CD4-positive, alpha-beta T cell (primary cell): ENCODE results near the gene TDRD6. TPM values are rescaled to one million over a fixed set of nuclear protein-coding genes. Genes with fewer than 3 reads are reported as not detected.

Experiments
- ATAC-seq: fragments of 200-7000 bp; cut with Tn5 transposase; one replicate; pipeline ENCODE4 v1.10.0; 2022; ENCODE audit warnings: mild to moderate bottlenecking; ENCODE audit not compliant: poor library complexity
- CTCF ChIA-PET: fragments of 350-600 bp; sonication (Branson Sonifier 250); formaldehyde crosslinking; loops from one replicate; lab custom pipeline; 2021; ENCODE audit warnings: antibody characterized with exemption, inconsistent platforms; lab: Charles Lee
- POLR2A ChIA-PET: fragments of 350-600 bp; sonication (Branson Sonifier 250); formaldehyde crosslinking; loops from one replicate; lab custom pipeline; 2021; ENCODE audit warnings: antibody characterized with exemption, inconsistent platforms; lab: Charles Lee
- DNase-seq, 14 experiments: peaks; one replicate each; pipeline ENCODE4 v3.0.0-alpha.2; 2013 to 2020; ENCODE audit warnings: mixed read lengths in 2 of 14
- H3K27ac ChIP-seq, 2 donors: one replicate each; pipeline versions ENCODE4 v1.5.1 to v1.7.0; 2013; ENCODE audit warnings: low read length in 2 of 2, low read depth in 1 of 2, mild to moderate bottlenecking in 1 of 2
- H3K27me3 ChIP-seq, 2 experiments: 1 replicate in 1 of 2; 2 replicates in 1 of 2; pipeline versions ENCODE4 v1.6.1 to v1.7.0; 2013; ENCODE audit warnings: low read length in 2 of 2, control low read depth in 1 of 2, mild to moderate bottlenecking in 1 of 2, moderate library complexity in 1 of 2; ENCODE audit not compliant: insufficient read depth in 2 of 2, control insufficient read depth in 1 of 2
- H3K36me3 ChIP-seq: one replicate; pipeline ENCODE4 v1.6.1; 2013; ENCODE audit warnings: low read length, control low read depth; ENCODE audit not compliant: insufficient read depth
- H3K4me1 ChIP-seq: one replicate; pipeline ENCODE4 v1.6.1; 2013; ENCODE audit warnings: low read length, control low read depth; ENCODE audit not compliant: insufficient read depth
- H3K4me3 ChIP-seq: one replicate; pipeline ENCODE4 v1.5.1; 2013; ENCODE audit warnings: mild to moderate bottlenecking, low read length, moderate library complexity
- H3K9me3 ChIP-seq, 2 experiments: 1 replicate in 1 of 2; 2 replicates in 1 of 2; pipeline versions ENCODE4 v1.6.1 to v1.7.0; 2013; ENCODE audit warnings: low read length in 2 of 2, mild to moderate bottlenecking in 2 of 2, control low read depth in 1 of 2, moderate library complexity in 1 of 2; ENCODE audit not compliant: control insufficient read depth in 1 of 2, insufficient read depth in 1 of 2
- H3K27ac Mint-ChIP-seq: one replicate; pipeline ENCODE4 v1.8.0; 2020; ENCODE audit warnings: mixed read lengths
- H3K27me3 Mint-ChIP-seq: one replicate; pipeline ENCODE4 v1.8.0; 2021; ENCODE audit warnings: mixed read lengths
- H3K36me3 Mint-ChIP-seq: one replicate; pipeline ENCODE4 v1.8.0; 2021; ENCODE audit warnings: low read depth, mixed read lengths
- H3K4me1 Mint-ChIP-seq: one replicate; pipeline ENCODE4 v1.8.0; 2021; ENCODE audit warnings: low read depth, mixed read lengths
- H3K4me3 Mint-ChIP-seq: one replicate; pipeline ENCODE4 v1.8.0; 2020; ENCODE audit warnings: mild to moderate bottlenecking, mixed read lengths
- H3K9me3 Mint-ChIP-seq: one replicate; pipeline ENCODE4 v1.8.0; 2020; ENCODE audit warnings: mixed read lengths
- CTCF ChIP-seq: fragments of 200-600 bp; IDR thresholded peaks from one replicate; pipeline ENCODE4 v1.8.0; 2022; ENCODE audit warnings: antibody characterized with exemption, mild to moderate bottlenecking
- intact Hi-C, 2 experiments: fragments of 100-400 bp; cut with DNase I in 1 of 2; cut with micrococcal nuclease in 1 of 2; formaldehyde crosslinking; loops; one replicate each; pipeline versions ENCODE4 v1.15.1 to v1.9.0; 2023 to 2025; cut with DNase I, micrococcal nuclease
- total RNA-seq, 174 experiments: library from RNA in 2 of 174; stranded (reverse) in 2 of 174; gene quantifications; one replicate each; pipeline ENCODE4 v1.2.3 and lab custom pipeline; 2021 to 2026

Gene TDRD6
- total RNA-seq, 2 experiments from 2014 or later: not detected

GRCh38 chr6:46745973-46746372 lies 58.3 kb downstream of the TDRD6 start:
- TF ChIP-seq CTCF: no peak
- no peaks in the 10 kb centered on the region for H3K27me3 ChIP-seq
- Mint-ChIP-seq H3K9me3 (no peaks in the 10 kb centered on the region), H3K36me3 (no peaks in the 10 kb centered on the region), H3K4me1 (no peaks in the 10 kb centered on the region), H3K27ac (no peak overlapping the region), H3K27me3 (peaks cover 23% of the 10 kb centered on the region), H3K4me3 (no peak overlapping the region)
- no peaks in the 10 kb centered on the region for H3K36me3 ChIP-seq
- H3K4me3 ChIP-seq: no peak overlapping the region
- no peak overlapping the region for H3K27ac ChIP-seq
- ATAC-seq (no peak), DNase-seq (no peak)
- peaks cover 0 to 4% of the 10 kb centered on the region in 2 experiments for H3K9me3 ChIP-seq
- intact Hi-C loops: no loop called here
- ChIA-PET POLR2A (no interaction called here), CTCF (no interaction called here)
- no peaks in the 10 kb centered on the region for H3K4me1 ChIP-seq

- ATAC-seq: no peak
These were observed 59.0 kb downstream of the TDRD6 start, which contains the start of gene ANKRD66 for GRCh38 chr6:46746696-46747095. Gene ANKRD66 (plus strand): TSS chr6:46746933. CDS start chr6:46751949, 5,016 bp downstream.

GRCh38 chr6:46748940-46749503 lies 61.3 kb downstream of the TDRD6 start:
- intact Hi-C loops: no loop called here
- H3K4me3 Mint-ChIP-seq: no peak overlapping the region
- CTCF ChIA-PET: no interaction called here
- H3K27me3 ChIP-seq: peaks cover 0 to 3% of the 10 kb centered on the region in 2 experiments
- H3K9me3 ChIP-seq: peaks cover 0 to 4% of the 10 kb centered on the region in 2 experiments
- POLR2A ChIA-PET: no interaction called here
- no peaks in the 10 kb centered on the region for H3K36me3 Mint-ChIP-seq
- no peaks in the 10 kb centered on the region for H3K4me1 ChIP-seq
- H3K27ac Mint-ChIP-seq: no peak overlapping the region
- DNase-seq: no peak
- H3K9me3 Mint-ChIP-seq: no peaks in the 10 kb centered on the region
- no peak overlapping the region for H3K27ac ChIP-seq
- no peaks in the 10 kb centered on the region for H3K4me1 Mint-ChIP-seq
- no peak overlapping the region for H3K4me3 ChIP-seq
- H3K36me3 ChIP-seq: no peaks in the 10 kb centered on the region
- no peak for TF ChIP-seq CTCF
- peaks cover 32% of the 10 kb centered on the region for H3K27me3 Mint-ChIP-seq
- no peak for ATAC-seq

More at GRCh38 chr6:46746696-46747095, 59.0 kb downstream of the TDRD6 start, which contains the start of gene ANKRD66:
- no peaks in the 10 kb centered on the region for H3K36me3 ChIP-seq
- Mint-ChIP-seq H3K4me3 (no peak within 1 kb of the TSS), H3K4me1 (no peaks in the 10 kb centered on the region), H3K36me3 (no peaks in the 10 kb centered on the region), H3K9me3 (no peaks in the 10 kb centered on the region), H3K27me3 (peaks cover 28% of the 10 kb centered on the region), H3K27ac (no peak within 1 kb of the TSS)
- H3K9me3 ChIP-seq: peaks cover 0 to 4% of the 10 kb centered on the region in 2 experiments
- no peak within 1 kb of the TSS for H3K27ac ChIP-seq
- POLR2A ChIA-PET: no interaction called here
- no peak for TF ChIP-seq CTCF
- DNase-seq: no peak
- intact Hi-C loops: no loop called here
- CTCF ChIA-PET: no interaction called here
- no peaks in the 10 kb centered on the region for H3K27me3 ChIP-seq
- H3K4me3 ChIP-seq: no peak within 1 kb of the TSS
- H3K4me1 ChIP-seq: no peaks in the 10 kb centered on the region
